GM12865 (cell line): ENCODE data around the gene PHF21A.

Experiments used
- DNase-seq: peaks from one replicate; pipeline ENCODE4 v3.0.0; 2010; ENCODE audit warnings: low read depth
- H3K4me3 ChIP-seq: 2 replicates; pipeline ENCODE4 v1.5.1; 2011; ENCODE audit warnings: mild to moderate bottlenecking, low read depth, low read length, control low read depth
- TF ChIP-seq, protein P1 (sequence below): IDR thresholded peaks from 2 replicates; pipeline ENCODE4 v1.5.1; 2011; ENCODE audit warnings: low read length, control low read depth, low read depth, inconsistent platforms; ENCODE audit not compliant: insufficient read depth; ENCODE audit errors: missing control alignments

Gene PHF21A

DNA sequence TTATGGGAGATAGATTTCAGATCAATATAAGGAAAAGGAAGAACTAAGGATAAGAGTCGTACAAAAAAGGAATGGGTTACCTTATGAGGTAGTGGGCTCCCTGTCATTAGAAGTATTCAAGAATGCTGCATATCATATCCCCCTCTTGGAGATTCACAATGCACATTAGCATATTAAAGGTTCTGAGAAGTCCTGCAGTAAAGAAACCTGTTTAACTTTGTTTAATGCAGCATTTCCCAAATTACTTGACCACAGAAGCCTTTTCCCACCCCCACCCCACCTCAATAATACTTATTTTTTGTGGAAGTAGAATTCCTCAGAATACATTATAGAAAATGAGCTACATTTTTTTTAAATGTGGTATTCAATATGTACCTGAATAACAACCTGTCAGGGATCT is 30.9 kb downstream of the PHF21A start:
- no peak overlapping the region for H3K4me3 ChIP-seq
- TF ChIP-seq, protein P1, sequence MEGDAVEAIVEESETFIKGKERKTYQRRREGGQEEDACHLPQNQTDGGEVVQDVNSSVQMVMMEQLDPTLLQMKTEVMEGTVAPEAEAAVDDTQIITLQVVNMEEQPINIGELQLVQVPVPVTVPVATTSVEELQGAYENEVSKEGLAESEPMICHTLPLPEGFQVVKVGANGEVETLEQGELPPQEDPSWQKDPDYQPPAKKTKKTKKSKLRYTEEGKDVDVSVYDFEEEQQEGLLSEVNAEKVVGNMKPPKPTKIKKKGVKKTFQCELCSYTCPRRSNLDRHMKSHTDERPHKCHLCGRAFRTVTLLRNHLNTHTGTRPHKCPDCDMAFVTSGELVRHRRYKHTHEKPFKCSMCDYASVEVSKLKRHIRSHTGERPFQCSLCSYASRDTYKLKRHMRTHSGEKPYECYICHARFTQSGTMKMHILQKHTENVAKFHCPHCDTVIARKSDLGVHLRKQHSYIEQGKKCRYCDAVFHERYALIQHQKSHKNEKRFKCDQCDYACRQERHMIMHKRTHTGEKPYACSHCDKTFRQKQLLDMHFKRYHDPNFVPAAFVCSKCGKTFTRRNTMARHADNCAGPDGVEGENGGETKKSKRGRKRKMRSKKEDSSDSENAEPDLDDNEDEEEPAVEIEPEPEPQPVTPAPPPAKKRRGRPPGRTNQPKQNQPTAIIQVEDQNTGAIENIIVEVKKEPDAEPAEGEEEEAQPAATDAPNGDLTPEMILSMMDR = no peak
- DNase-seq = no peak

DNA sequence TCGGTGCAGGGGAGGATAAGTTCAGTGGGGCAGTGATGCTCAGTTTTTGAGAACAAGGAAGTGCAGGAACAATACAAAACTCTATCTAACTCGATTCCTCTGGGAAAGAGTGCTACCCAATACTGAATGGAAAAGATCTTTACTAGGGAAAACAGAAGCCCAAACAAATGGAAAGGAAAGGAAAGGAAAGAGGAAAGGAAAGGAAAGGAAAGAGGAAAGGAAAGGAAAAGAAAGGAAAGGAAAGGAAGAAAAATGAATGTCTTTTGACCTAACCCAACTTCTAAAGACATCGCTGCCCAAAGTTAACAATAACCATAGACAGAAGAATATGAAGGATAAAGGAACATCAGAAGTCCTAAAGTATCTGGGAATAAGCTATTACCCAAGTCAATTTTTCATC is 41.6 kb downstream of the PHF21A start:
- no peak overlapping the region for H3K4me3 ChIP-seq
- no peak for DNase-seq
- TF ChIP-seq, protein P1 = no peak

DNA sequence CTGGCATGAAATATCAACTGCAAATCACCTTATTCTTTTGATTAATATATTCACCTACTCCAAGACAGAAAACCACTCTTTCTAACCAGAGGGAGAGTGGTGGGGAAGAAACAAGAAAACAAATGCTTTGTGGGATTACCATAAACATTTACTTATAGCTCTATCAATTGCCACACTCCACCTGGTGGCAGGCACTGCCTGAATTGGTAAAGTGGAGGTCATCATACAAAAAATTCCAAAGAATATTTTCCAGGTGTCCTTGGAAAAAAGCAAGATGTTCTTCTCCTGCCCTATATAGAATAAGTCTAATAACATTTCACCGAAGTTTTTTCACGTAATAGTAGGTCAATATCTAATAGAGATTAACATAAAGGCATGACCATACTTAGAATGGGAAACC is 45.3 kb downstream of the PHF21A start:
- H3K4me3 ChIP-seq = no peak overlapping the region
- no peak for DNase-seq
- TF ChIP-seq, protein P1 = no peak

DNA sequence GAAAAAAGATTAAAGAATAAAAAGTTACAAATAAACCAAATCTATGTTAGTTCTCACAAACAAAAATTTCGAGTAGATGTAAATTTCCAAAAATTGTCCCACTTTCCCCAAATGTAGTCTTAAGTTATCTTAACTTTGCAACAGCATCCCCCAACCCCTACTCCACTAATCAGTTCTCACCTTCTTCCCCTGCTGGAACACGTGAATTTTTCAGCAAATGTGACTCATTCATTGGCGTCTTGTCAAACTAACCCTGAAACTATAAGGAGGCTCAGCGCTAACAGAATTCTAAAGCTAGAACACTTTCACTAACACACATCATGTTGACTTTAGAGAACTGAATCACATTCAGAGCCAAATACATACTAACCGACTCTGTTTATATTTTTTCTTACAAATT is 46.1 kb downstream of the PHF21A start:
- TF ChIP-seq, protein P1 = no peak
- no peak for DNase-seq

DNA sequence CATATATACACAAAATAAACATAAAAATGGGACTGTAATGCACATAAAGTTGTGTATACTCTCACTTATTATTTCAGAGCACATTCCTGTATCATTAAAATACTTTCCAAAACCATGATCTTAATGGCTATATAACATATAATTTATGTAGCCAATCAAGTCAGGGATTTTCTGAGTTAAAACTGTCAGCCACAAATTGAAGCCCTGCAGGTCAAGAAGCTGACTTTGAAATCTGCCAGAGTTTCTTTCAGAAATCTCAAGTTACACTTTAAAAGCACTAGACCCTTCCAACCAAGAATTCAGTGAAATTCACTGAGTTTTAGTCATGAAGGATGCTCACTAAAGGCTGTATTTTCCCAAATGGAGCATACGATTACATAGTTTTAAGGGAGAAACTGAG is 47.6 kb downstream of the PHF21A start:
- no peak overlapping the region for H3K4me3 ChIP-seq
- no peak for DNase-seq
- TF ChIP-seq, protein P1 = no peak

More for the DNA sequence above, 46.1 kb downstream of the PHF21A start:
- H3K4me3 ChIP-seq = no peak overlapping the region

DNA sequence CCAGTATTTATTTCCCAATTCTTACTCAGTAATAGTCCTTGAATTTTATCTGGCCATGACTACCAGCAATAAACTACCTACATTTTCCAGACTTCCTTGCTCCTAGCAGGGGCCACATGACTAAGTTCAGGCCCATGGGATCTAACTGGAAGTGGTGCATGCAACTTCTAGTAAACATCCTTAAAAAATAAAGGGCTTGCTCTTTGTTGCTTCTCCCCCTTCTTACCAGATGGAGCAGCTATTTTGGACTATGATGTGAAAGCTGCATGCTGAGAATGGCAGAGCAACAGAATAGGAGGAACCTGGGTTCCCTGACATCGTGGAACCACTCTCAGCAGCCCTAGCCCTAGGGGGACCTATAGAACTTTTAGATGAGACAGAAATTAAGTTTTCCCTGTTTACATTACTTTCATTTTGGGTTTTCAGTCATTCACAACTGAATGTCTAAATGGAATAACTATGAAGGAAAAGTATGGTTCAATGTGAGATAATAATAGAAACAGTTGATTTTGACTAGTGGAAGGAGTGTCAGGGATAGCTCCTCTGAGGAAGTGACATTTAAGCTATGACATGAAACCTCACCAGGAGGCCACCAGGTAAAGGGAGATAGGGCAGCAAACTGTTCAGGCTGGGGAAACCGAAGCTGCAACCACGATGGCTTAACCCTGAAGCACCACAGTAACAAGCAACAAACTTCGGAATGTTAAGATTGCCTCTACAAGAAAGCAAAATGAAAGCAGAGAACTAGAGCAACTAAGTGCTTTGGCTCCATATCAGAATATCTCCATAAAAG is 48.9 kb downstream of the PHF21A start:
- TF ChIP-seq, protein P1 = no peak
- no peak overlapping the region for H3K4me3 ChIP-seq
- DNase-seq = no peak

DNA sequence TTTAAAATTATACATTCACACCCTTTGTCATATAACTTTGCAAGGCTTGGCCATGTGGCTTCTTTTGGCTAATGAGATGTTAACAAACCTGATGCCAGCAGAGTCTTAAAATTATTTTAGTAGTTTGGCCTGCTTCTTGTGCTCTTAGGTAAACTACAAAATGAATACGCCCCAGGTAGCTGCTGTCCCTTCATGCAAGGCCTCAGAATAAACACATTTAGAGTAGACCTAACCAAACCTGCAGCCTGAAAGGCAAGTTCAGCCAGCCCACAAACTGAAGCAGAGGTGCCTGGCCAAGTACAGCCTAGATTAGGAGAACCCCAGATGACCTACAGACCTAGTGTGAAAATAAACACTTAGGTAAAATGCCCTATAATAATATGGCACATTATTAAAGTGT is 50.2 kb downstream of the PHF21A start:
- TF ChIP-seq, protein P1 = no peak
- no peak for DNase-seq
- H3K4me3 ChIP-seq = no peak overlapping the region
